Stimulated activated CD8-positive, alpha-beta memory T cell treated with anti-CD3 and anti-CD28 coated beads, Interleukin-15, amount 100 ng/mL, for 48 hours (primary cell): ENCODE measurements around the gene CTPS1.

Source experiments
- DNase-seq, 2 donors: peaks; one replicate each; pipeline ENCODE4 v3.0.0-alpha.2; 2020; ENCODE audit warnings: low read depth in 2 of 2

The CTPS1 gene

GRCh38 chr1:40979241-40980067 lies at the start of gene CTPS1:
Gene CTPS1 (plus strand): TSS chr1:40979696. CDS start chr1:40983291, 3,595 bp downstream.
- peak; percentile 94 to 95 for DNase-seq

GRCh38 chr1:40930174-40930964 lies 49.1 kb upstream of the CTPS1 start:
- DNase-seq = no peak

GRCh38 chr1:40931601-40932000 lies 47.9 kb upstream of the CTPS1 start:
- no peak for DNase-seq

GRCh38 chr1:40932006-40932405 lies 47.5 kb upstream of the CTPS1 start:
- DNase-seq = no peak

- DNase-seq = no peak
Observed at GRCh38 chr1:40936931-40937339, 42.6 kb upstream of the CTPS1 start.

GRCh38 chr1:40938393-40938792 lies 41.1 kb upstream of the CTPS1 start:
- no peak for DNase-seq

GRCh38 chr1:40939320-40940059 lies 40.0 kb upstream of the CTPS1 start:
- DNase-seq = no peak

- DNase-seq = no peak
Observed at GRCh38 chr1:40944326-40944725, 35.2 kb upstream of the CTPS1 start.

- no peak for DNase-seq
Observed at GRCh38 chr1:40944841-40945430, 34.6 kb upstream of the CTPS1 start.

- no peak for DNase-seq
Observed at GRCh38 chr1:40945491-40945973, 34.0 kb upstream of the CTPS1 start.

- peak; percentile 18 to 22 for DNase-seq
Observed at GRCh38 chr1:40948741-40949443, 30.6 kb upstream of the CTPS1 start.

GRCh38 chr1:40949563-40949962 lies 29.9 kb upstream of the CTPS1 start:
- DNase-seq = no peak

GRCh38 chr1:40951943-40952743 lies 27.4 kb upstream of the CTPS1 start:
- peak; percentile 21 to 28 for DNase-seq

GRCh38 chr1:40952744-40953315 lies 26.7 kb upstream of the CTPS1 start:
- no peak for DNase-seq

GRCh38 chr1:40954626-40955025 lies 24.9 kb upstream of the CTPS1 start:
- no peak for DNase-seq

- no peak for DNase-seq
Observed at GRCh38 chr1:40955266-40955665, 24.2 kb upstream of the CTPS1 start.

- no peak for DNase-seq
Observed at GRCh38 chr1:40956407-40956806, 23.1 kb upstream of the CTPS1 start.

GRCh38 chr1:40958210-40958609 lies 21.3 kb upstream of the CTPS1 start:
- no peak for DNase-seq

- no peak for DNase-seq
Observed at GRCh38 chr1:40965531-40965930, 14.0 kb upstream of the CTPS1 start.

GRCh38 chr1:40966417-40966816 lies 13.1 kb upstream of the CTPS1 start:
- no peak for DNase-seq
